ENCODE results near the gene NOG.
A peak's percentile ranks its signal among the peaks of the same experiment; 100 is the strongest.

The NOG gene

GRCh38 chr17:56595831-56596690, 2.6 kb downstream of the NOG start:
- DNase-seq (ENCODE audit: low read depth) = no peak
- peak overlapping the region; percentile 12; the same call in 1 of the 2 replicates for H3K4me3 ChIP-seq (ENCODE audit: control insufficient read depth, low read depth, low read length)
- TF ChIP-seq, protein P1, sequence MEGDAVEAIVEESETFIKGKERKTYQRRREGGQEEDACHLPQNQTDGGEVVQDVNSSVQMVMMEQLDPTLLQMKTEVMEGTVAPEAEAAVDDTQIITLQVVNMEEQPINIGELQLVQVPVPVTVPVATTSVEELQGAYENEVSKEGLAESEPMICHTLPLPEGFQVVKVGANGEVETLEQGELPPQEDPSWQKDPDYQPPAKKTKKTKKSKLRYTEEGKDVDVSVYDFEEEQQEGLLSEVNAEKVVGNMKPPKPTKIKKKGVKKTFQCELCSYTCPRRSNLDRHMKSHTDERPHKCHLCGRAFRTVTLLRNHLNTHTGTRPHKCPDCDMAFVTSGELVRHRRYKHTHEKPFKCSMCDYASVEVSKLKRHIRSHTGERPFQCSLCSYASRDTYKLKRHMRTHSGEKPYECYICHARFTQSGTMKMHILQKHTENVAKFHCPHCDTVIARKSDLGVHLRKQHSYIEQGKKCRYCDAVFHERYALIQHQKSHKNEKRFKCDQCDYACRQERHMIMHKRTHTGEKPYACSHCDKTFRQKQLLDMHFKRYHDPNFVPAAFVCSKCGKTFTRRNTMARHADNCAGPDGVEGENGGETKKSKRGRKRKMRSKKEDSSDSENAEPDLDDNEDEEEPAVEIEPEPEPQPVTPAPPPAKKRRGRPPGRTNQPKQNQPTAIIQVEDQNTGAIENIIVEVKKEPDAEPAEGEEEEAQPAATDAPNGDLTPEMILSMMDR (IDR thresholded peaks at IDR 0.05; ENCODE audit: control insufficient read depth, insufficient read depth, low read depth, low read length, missing control alignments) = no peak

DNA sequence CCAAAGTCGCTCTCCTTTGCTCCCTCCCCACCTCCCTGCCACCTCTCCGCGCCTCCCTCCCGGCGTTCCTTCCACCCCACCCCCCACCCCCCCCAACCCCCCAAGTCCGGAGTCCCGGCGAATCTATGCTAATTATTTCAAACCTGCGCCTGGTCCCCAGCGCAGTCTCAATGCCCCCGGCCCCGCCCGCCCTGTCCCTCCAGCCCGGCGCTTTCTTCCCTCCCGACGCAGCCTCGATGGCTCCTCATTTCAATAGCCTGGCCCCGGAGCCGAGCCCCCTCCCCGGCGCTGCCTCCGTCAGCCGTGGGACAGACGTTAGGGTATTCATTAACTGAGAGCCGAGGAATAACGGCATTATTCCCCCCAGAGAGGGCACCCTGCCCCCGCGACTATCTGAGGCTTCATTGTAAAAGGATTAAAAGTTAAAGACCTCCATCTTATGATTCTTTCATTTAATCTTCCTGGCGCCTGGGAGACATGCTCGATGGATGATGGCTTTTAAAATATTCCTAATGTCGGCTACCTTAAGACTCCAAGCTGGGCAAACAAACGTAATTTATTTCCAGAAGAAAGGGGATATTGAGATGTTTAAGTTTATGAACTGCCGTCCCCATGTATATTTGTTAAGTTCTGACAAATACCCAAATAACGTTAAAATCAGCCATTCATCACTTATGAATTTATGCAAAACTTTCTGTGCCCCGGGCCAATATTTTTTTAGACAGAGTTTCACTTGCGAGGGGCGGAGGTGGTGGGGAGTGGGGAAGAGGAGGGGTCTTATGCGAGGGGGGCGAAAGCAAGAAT, 3.4 kb downstream of the NOG start:
- peak overlapping the region; percentile 20 for H3K4me3 ChIP-seq (ENCODE audit: control insufficient read depth, low read depth, low read length)
- no peak for DNase-seq (ENCODE audit: low read depth)
- TF ChIP-seq, protein P1 (IDR thresholded peaks at IDR 0.05; ENCODE audit: control insufficient read depth, insufficient read depth, low read depth, low read length, missing control alignments) = no peak

DNA sequence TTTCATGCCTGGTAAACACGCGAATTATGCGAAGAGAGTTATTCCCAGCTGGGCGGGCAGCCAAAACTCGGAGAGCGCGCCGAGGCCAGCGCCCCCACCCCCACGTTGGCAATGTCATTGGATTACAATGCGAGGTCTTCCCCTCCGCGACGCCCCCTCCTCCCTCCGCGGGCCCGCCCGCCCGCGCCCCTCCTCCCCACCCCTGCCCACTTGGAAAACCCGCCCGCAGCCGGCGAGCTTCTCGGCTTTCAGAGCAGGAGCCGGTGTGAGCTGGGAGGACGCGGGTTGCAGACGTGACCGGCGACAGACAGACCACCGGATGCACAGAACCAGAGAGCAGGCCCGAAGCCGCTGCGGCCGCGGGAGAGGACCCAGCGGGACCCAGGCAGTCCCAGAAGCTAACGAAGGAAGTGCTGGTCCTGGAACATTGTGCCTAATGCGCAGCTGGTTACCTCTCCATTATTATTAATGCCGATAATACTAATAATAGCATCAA, 4.0 kb downstream of the NOG start:
- TF ChIP-seq, protein P1 (IDR thresholded peaks at IDR 0.05; ENCODE audit: control insufficient read depth, insufficient read depth, low read depth, low read length, missing control alignments) = no peak
- H3K4me3 ChIP-seq (ENCODE audit: control insufficient read depth, low read depth, low read length) = peak overlapping the region; percentile 20; the same call in 1 of the 2 replicates
- DNase-seq (ENCODE audit: low read depth) = no peak

DNA sequence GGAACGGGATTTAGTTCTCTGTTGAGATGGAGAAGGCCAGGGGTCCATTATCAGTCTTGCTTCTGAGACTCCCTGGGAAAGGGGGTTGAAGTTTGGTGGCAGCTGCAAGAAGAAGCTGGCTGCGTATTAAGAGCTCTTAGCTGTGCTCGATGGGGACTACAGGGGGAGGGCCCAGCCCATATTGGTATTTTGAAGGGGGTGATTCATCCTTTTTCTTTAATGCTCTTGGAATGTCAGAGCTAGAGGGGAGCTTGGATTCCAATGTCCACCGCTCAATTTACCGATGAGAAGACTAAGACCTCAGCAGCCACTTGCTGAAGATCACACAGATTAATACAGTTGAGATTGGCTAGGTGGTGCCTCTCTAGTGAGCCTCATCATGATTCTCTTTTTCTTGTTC, 5.0 kb downstream of the NOG start:
- DNase-seq (ENCODE audit: low read depth) = no peak
- no peak overlapping the region for H3K4me3 ChIP-seq (ENCODE audit: control insufficient read depth, low read depth, low read length)
- TF ChIP-seq, protein P1 (IDR thresholded peaks at IDR 0.05; ENCODE audit: control insufficient read depth, insufficient read depth, low read depth, low read length, missing control alignments) = no peak

GRCh38 chr17:56599088-56599487, 5.6 kb downstream of the NOG start:
- no peak for DNase-seq (ENCODE audit: low read depth)
- TF ChIP-seq, protein P1 (IDR thresholded peaks at IDR 0.05; ENCODE audit: control insufficient read depth, insufficient read depth, low read depth, low read length, missing control alignments) = no peak
- H3K4me3 ChIP-seq (ENCODE audit: control insufficient read depth, low read depth, low read length) = no peak overlapping the region

DNA sequence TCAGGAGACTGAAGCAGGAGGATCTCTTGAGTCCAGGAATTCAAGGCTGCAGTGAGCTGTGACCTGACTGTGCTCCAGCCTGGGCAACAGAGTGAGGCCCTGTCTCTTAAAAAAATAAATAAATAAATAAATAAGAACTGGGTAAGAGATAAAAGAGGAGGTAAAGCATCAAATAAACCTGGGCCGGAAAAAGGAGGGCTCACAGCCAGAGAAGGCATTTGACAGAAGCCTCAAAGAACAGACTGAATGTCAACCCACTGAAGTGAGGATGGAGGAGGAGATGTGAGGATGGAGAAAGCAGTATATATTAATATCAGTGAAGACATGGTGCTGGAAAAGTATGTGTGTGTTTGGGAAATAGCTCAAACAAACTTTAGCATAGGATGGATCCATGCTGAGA, 6.1 kb downstream of the NOG start:
- H3K4me3 ChIP-seq (ENCODE audit: control insufficient read depth, low read depth, low read length) = no peak overlapping the region
- TF ChIP-seq, protein P1 (IDR thresholded peaks at IDR 0.05; ENCODE audit: control insufficient read depth, insufficient read depth, low read depth, low read length, missing control alignments) = no peak
- DNase-seq (ENCODE audit: low read depth) = no peak

Data from AG09309 (cell line).